ENCODE measurements around the gene CATSPERB. TPM values are rescaled to one million over a fixed set of nuclear protein-coding genes. Genes with fewer than 3 reads are reported as not detected.
"Not testable (repeated sequence)": the region's sequence is repeated elsewhere in the genome, so short reads cannot be mapped to it uniquely, and the experiment has no call there.

The CATSPERB gene
- total and polyA plus RNA-seq, 2 donors from 2014 or later, result 0.17 to 2.1 TPM

- H3K4me1 ChIP-seq (ENCODE audit: control insufficient read depth in 2 of 3, insufficient read depth in 2 of 3, low read depth in 1 of 3, low read length in 3 of 3), result no peaks in the 10 kb centered on the region
- no peaks in the 10 kb centered on the region for H3K36me3 ChIP-seq (ENCODE audit: control insufficient read depth in 2 of 3, insufficient read depth in 3 of 3, low read length in 3 of 3)
- no peak for DNase-seq
- H3K9me3 ChIP-seq (ENCODE audit: control insufficient read depth in 2 of 3, insufficient read depth in 1 of 3, low read length in 3 of 3), result peaks cover 0 to 8% (median 0%) of the 10 kb centered on the region in 3 donors
- no peak overlapping the region for H3K27ac ChIP-seq (ENCODE audit: low read depth in 2 of 2, low read length in 2 of 2)
- intact Hi-C loops (cut with DNase I), result no loop called here
- no peak overlapping the region for H3K4me3 ChIP-seq (ENCODE audit: low read length in 3 of 3)
- TF ChIP-seq, protein P1, sequence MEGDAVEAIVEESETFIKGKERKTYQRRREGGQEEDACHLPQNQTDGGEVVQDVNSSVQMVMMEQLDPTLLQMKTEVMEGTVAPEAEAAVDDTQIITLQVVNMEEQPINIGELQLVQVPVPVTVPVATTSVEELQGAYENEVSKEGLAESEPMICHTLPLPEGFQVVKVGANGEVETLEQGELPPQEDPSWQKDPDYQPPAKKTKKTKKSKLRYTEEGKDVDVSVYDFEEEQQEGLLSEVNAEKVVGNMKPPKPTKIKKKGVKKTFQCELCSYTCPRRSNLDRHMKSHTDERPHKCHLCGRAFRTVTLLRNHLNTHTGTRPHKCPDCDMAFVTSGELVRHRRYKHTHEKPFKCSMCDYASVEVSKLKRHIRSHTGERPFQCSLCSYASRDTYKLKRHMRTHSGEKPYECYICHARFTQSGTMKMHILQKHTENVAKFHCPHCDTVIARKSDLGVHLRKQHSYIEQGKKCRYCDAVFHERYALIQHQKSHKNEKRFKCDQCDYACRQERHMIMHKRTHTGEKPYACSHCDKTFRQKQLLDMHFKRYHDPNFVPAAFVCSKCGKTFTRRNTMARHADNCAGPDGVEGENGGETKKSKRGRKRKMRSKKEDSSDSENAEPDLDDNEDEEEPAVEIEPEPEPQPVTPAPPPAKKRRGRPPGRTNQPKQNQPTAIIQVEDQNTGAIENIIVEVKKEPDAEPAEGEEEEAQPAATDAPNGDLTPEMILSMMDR (IDR thresholded peaks at IDR 0.05; ENCODE audit: borderline replicate concordance, extremely low read depth, insufficient read depth), result no peak
- FAIRE-seq, result no peak
- no peaks in the 10 kb centered on the region for H3K27me3 ChIP-seq (ENCODE audit: control insufficient read depth, insufficient read depth, low read length)
- H3K9ac ChIP-seq (ENCODE audit: low read length in 3 of 3), result no peak overlapping the region
These were observed 186.7 kb downstream of the CATSPERB start for GRCh38 chr14:91545204-91545603.

DNA sequence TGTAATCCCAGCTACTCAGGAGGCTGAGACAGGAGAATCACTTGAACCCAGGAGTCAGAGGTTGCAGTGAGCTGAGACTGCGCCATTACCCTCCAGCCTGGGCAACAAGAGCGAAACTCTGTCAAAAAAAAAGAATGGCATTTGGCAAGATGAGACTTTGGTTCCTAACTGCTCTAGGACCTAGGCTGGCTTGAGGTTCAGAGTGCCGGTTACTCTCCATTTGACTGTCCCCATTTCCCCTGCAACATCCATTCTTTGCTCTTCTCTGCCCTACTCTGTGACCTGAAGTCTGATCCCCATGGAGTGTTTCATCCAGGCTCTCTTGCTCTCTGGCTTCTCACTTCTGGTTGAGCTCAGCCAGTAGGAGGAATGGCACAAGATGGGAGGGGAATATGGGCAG lies 195.6 kb downstream of the CATSPERB start:
- Histone ChIP-seq H3K27me3 (ENCODE audit: control insufficient read depth, insufficient read depth, low read length) (no peaks in the 10 kb centered on the region), H3K4me3 (ENCODE audit: low read length in 3 of 3) (no peak overlapping the region), H3K4me1 (ENCODE audit: control insufficient read depth in 2 of 3, insufficient read depth in 2 of 3, low read depth in 1 of 3, low read length in 3 of 3) (no peaks in the 10 kb centered on the region), H3K9ac (ENCODE audit: low read length in 3 of 3) (no peak overlapping the region), H3K9me3 (ENCODE audit: control insufficient read depth in 2 of 3, insufficient read depth in 1 of 3, low read length in 3 of 3) (no peaks in the 10 kb centered on the region), H3K27ac (ENCODE audit: low read depth in 2 of 2, low read length in 2 of 2) (no peak overlapping the region), H3K36me3 (ENCODE audit: control insufficient read depth in 2 of 3, insufficient read depth in 3 of 3, low read length in 3 of 3) (no peaks in the 10 kb centered on the region)
- intact Hi-C loops (cut with DNase I), result no loop called here
- FAIRE-seq (no peak), DNase-seq (no peak)
- TF ChIP-seq, protein P1 (IDR thresholded peaks at IDR 0.05; ENCODE audit: borderline replicate concordance, extremely low read depth, insufficient read depth), result no peak

- H3K9ac ChIP-seq (ENCODE audit: low read length in 3 of 3); DNase-seq; intact Hi-C loops (cut with DNase I); H3K36me3 ChIP-seq (ENCODE audit: control insufficient read depth in 2 of 3, insufficient read depth in 3 of 3, low read length in 3 of 3); H3K4me1 ChIP-seq (ENCODE audit: control insufficient read depth in 2 of 3, insufficient read depth in 2 of 3, low read depth in 1 of 3, low read length in 3 of 3); H3K9me3 ChIP-seq (ENCODE audit: control insufficient read depth in 2 of 3, insufficient read depth in 1 of 3, low read length in 3 of 3); FAIRE-seq; H3K4me3 ChIP-seq (ENCODE audit: low read length in 3 of 3); H3K27me3 ChIP-seq (ENCODE audit: control insufficient read depth, insufficient read depth, low read length); H3K27ac ChIP-seq (ENCODE audit: low read depth in 2 of 2, low read length in 2 of 2): not testable (repeated sequence)
These were observed 197.8 kb downstream of the CATSPERB start for GRCh38 chr14:91534059-91534458.

GRCh38 chr14:91533623-91534022 lies 198.3 kb downstream of the CATSPERB start:
- no peaks in the 10 kb centered on the region for H3K9me3 ChIP-seq (ENCODE audit: control insufficient read depth in 2 of 3, insufficient read depth in 1 of 3, low read length in 3 of 3)
- TF ChIP-seq, protein P1 (IDR thresholded peaks at IDR 0.05; ENCODE audit: borderline replicate concordance, extremely low read depth, insufficient read depth), result no peak
- intact Hi-C loops (cut with DNase I), result no loop called here
- no peak overlapping the region for H3K4me3 ChIP-seq (ENCODE audit: low read length in 3 of 3)
- no peak overlapping the region for H3K27ac ChIP-seq (ENCODE audit: low read depth in 2 of 2, low read length in 2 of 2)
- H3K9ac ChIP-seq (ENCODE audit: low read length in 3 of 3), result no peak overlapping the region
- H3K27me3 ChIP-seq (ENCODE audit: control insufficient read depth, insufficient read depth, low read length), result no peaks in the 10 kb centered on the region
- FAIRE-seq (no peak), DNase-seq (no peak)
- no peaks in the 10 kb centered on the region for H3K36me3 ChIP-seq (ENCODE audit: control insufficient read depth in 2 of 3, insufficient read depth in 3 of 3, low read length in 3 of 3)
- no peaks in the 10 kb centered on the region for H3K4me1 ChIP-seq (ENCODE audit: control insufficient read depth in 2 of 3, insufficient read depth in 2 of 3, low read depth in 1 of 3, low read length in 3 of 3)

Other genes starting within 250 kb of the CATSPERB start
- gene PPP4R3A, start 221.8 kb downstream of the CATSPERB start, total RNA-seq, result 86.5 TPM
- gene PPP4R3A, start 221.8 kb downstream of the CATSPERB start, polyA plus RNA-seq (ENCODE audit: insufficient read depth, low read depth, low replicate concordance), result 29.0 TPM
- gene TC2N, start 135.4 kb upstream of the CATSPERB start, total RNA-seq, result 39.7 TPM
- 5.8 TPM for gene TC2N, start 135.4 kb upstream of the CATSPERB start, polyA plus RNA-seq (ENCODE audit: insufficient read depth, low read depth, low replicate concordance)
- 99.0 TPM for gene FBLN5, start 215.6 kb upstream of the CATSPERB start, total RNA-seq
- gene FBLN5, start 215.6 kb upstream of the CATSPERB start, polyA plus RNA-seq (ENCODE audit: insufficient read depth, low read depth, low replicate concordance), result 75.2 TPM